NCI-H146 (cell line): ENCODE data around the gene TNRC18.
"Not testable (repeated sequence)": the region's sequence is repeated elsewhere in the genome, so short reads cannot be mapped to it uniquely, and the experiment has no call there.

Source experiments
- DNase-seq: peaks from one replicate; lab custom pipeline; 2025; lab: John Stamatoyannopoulos, UW

TNRC18 gene

DNA sequence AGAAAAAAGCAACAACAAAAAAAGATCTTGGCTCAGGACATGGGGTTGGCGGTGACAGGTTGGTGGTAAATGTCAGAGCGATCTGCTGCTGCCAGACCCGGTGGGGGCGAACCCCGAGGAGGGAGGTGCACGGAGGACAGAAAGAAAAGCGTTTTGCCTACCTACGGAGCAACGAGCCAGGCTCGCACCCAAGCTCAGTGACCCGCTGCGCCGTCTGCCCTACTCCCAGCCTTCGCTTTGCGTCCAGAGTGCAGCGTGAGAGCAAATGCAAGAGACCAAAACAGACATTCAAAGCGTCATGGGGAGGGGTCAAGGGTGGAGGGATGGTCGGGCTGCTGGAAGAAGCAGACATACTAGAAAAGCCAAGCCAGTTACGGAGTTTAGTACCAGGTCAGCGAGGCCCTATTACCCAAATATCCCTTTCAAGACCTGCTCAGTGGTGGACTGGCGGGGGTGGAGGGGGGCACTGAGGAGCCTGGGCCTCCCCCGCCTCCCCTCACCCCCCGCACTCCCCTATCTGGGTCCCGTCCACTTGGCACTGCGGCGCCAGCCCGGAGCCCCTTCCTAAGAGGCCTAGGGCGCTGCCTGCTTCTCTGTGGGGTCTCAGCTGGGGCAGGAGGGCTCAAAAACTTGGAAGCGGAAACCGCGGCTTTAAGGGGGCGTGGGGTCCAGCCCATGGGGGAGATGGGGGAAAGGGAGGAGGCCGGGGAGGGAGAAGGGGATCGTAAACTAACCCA, 74.0 kb downstream of the TNRC18 start:
- no peak for DNase-seq

DNA sequence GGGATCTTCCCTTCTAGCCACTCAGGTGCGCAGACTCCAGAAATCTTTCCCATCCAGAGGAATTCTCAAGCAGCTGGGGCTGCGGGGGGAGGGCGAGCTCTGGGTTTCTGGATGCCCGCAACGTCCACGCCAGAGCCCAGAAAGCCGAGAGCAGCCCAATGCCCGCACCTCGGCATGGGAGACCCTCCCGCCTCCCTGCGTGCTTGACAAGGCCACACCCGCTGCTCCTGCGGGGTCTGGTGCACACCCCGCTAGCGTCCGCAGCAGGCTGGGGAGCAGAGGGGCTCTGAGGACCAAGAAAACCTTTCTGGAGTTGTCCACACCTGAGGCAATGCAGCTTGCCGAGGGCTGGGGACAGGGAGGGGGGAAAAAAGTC, 74.6 kb downstream of the TNRC18 start:
- no peak for DNase-seq

DNA sequence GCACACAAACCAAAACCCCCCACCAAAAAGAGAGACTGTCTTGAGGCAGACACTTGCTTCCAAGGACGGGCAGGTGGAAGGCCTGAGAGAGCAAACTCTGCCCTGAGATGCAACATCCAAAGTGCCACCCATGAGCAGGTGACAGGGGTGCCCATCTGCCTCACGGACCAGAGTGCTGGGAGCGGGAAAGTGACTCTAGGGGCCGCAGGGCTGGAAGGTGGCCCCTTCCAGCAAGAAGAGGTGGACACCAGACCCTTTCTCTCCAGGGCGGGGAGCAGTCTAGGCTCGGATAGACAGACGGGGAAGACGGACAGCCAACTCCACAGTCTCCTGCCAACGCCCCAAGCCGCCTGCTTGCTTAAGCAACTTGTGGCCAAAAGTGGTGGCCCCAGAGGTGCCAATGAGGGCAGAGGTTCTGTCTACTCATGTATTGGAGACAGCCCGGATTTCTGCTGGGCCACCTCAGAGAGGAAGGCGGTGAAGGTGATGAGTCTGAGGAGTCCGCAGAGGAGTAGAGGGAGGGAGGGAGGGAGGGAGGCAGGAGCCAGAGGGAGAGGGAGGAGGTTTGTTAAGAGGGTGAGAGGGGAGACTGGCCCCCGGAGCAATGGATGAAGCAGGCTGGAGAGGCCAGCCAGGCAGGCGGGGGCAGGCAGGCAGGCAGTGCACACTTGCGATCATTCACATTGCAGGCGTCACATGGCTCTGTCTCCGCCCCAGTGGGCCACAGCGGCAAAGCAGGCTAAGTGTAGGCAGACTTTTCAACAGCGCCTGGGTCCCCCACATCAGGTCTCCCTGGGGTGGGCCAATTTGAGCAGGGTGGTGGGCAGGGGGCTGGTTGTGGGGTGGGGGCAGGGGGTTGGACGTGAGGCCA, 75.3 kb downstream of the TNRC18 start:
- DNase-seq: no peak

DNA sequence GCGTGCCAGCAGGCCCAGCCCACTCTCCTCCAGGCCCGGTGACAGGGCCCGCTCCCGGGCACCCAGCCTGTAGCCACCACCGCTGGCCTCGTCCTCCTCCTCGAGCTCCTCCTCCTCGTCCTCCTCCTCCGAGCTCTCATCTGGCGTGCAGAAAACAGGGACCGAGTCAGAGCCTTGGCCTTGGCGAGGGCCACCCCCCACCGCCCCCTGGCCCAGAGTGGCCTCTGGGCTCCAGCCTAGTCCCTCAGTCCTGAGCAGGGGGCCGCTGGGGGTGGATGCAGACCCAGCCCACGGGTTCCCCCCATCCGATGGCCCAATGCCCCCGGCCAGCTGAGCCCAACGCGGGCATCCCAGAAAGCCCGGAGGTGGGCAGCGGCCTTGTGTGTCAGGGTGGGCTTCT, 78.0 kb downstream of the TNRC18 start:
- DNase-seq: no peak

DNA sequence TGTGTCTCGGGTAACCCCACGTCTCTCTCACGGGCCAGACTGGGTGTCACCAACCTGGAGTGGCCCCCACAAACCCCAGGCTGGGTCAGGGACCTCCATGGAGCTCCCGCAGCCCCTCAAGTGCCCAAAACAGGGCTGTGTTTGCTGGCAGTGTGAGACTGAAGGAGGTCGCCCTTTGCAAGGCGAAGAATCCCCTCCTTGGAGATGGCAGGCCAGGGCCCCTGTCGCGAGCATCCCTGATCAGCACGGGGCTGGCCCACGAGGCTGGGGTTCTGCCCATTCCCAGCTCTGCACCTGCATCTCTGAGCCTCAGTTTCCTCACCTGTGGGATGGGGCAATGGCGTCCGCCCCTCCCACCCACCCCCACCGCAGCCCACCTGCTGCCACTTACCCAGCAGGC, 78.5 kb downstream of the TNRC18 start:
- DNase-seq: no peak

DNA sequence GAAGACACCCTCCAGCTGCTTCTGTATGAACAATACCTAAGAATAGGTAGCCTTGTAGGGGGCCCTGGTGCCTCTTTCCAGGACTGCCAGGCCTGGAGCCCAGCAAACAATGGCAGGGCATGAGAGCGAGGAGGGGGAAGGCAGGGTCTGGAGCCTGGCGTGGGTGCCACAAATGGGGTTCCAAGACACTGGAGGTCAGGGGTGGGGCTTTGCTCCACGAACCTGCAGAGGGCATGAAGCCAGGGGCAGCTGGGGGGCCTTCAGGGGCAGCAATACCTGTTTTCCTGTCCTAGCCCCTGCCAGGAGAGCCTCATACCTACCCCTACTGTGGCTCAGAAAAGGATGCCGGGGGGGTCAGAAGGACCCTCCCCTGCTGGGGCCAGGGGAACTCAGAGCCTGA, 79.3 kb downstream of the TNRC18 start:
- DNase-seq: no peak

DNA sequence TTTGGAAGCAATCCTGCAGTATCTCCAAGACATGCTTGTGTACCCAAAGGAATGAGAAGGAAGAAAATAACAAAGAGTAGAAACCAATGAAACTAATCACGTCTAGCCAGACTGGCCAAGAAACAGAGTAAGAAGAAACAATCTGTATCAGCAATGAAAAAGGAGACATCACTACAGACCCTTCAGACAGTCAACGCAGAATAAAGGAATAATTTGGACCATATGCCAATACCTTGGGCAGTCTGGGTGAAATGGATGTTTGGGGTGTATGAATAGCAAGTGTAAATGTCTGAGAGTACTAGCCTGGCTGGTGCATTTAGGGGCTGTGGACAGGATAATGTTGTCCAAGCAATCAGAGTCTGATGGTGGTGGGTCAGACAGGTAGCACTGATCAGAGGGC, 79.8 kb downstream of the TNRC18 start:
- no peak for DNase-seq

DNA sequence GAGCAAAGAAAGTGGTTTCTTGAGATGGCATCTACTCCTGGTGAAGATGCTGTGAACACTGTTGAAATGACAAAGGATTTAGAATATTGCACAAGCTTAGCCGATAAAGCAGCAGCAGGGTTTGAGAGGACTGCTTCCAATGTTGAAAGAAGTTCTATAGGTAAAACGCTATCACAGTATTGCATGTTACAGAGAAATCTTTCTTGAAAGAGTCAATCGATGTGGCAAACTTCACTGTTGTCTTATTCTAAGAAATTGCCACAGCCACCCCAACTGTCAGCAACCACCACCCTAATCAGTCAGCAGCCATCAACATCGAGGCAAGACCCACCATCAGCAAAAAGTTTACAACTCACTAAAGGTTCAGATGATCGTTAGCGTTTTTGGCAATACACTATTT, 81.0 kb downstream of the TNRC18 start:
- DNase-seq: no peak

DNA sequence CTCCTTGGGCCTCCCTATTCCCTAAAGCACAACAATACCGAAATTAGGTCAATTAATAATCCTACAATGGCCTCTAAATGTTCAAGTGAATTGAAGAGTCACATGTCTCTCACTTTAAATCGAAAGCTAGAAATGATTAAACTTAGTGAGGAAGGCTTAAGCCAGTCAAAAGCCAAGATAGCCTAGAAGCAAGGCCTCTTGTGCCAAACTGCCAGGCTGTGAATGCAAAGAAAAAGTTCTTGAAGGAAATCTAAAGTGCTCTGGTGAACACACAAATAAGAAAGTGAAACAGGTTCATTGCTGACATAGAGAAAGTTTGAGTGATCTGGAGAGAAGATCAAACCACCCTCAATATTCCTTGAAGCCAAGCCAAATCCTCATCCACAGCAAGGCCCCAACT, 83.7 kb downstream of the TNRC18 start:
- no peak for DNase-seq

DNA sequence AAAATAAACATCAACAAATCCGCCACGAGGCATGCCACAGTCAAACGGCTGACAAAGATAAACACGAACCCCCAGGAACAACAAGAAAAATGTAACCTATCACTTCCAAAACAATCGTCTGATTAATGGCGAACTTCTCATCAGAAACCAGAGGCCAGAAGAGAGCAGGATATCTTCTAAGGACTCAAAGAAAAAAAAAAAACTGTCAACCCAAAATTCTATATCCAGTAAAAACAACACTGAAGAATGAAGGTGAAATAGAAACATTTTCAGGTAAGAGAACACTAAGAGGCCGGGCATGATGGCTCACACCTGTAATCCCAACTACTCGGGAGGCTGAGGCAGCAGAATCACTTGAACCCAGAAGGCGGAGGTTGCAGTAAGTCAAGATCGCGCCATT, 86.6 kb downstream of the TNRC18 start:
- DNase-seq: no peak

DNA sequence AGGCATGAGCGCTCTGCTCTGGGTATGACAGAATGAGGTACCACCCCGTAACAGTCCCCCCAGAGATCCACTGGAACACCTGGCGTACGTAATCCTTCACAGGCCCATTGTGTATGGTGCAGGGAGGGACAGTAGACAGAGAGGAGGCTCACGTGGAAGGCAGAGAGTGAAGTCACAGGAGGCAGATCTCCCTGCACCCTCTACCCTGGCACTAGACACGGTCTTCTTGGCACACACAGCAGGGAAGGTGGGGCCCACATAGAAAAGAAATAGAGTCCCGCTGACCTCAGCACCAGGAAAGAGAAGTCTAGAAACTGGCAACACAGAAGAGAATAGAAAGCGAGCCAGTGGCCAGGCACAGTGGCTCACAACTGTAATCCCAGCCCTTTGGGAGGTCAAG, 89.0 kb downstream of the TNRC18 start:
- DNase-seq: no peak

DNA sequence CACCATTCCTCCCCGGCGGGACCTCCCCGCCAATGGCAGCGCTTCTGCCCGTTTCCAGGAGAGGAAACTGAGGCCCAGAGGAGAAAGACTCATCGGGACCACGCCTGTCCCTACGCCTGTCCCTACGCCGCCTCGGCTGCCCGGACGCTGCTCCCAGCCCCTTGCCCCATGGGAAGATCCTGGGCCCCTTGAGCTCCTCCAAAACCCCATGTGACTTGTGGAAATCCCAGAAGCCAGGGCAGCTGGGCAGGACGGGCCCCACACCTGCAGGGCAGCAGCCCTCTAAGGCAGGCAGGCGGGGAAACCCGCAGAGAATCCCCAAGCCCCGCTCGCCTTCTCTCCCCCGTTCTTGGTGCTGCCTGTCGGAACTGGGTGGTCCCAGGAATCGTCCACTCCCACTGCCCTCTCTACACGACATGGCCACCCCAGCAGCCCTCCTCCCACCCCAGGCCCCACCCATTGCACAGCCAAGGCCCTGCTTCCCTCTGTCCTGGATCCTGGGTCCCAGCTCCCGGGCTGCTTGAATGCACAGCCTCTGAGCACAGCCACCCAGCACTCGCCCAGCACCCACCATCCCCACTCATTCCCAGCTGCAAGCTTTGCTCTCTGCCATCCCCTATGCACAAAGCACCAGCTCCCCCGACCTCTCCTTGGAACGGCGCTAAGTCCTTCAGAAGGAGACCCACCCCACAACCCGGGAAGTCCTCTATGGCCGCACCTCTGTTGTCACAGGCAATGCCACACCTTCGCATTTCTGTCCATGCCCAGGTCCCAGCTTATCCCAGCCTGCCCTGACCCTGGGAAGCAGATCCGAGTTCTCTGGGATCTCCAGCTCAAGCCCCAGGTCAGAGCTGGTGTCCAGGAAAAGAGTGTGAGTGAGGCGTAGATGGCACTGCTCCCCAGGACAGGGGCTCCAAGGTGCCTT, 90.3 kb downstream of the TNRC18 start:
- DNase-seq: no peak

DNA sequence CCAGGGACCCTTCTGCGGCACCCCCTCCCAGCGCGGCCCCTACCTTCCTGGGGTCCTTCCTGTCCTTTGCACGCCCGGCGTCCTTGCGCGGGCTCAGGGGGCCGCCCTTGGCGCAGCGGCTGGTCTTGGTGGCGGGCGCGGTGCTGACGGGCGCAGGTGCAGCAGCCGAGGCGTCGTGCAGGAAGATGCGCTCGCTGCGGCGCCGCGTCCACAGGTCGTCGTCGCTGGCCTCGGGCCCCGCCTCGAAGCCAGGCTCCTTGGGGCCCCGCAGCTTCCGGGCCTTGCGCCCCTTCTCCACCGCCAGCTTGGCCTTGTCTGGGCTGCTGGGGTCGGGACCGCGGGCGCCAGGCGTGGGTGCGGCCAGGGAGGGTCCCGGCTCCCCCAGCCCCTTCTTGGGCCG, 91.1 kb downstream of the TNRC18 start:
- no peak for DNase-seq

DNA sequence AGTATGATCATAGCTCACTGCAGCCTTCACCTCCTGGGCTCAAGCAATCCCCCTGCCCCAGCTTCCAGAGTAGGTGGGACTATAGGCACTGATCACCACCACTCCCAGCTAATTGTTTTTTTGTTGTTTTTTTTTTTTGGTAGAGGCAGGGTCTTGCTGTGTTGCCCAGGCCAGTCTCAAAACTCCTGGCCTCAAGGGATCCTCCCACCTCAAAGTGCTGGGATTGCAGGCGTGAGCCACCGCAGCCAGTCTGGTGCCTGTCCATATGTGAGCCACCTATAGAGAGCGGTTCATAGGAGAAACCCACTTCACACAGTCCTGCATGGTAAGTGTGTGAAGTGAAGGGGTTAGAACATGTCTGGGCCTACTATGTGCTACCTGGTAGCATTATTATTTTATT, 93.3 kb downstream of the TNRC18 start:
- DNase-seq: no peak

DNA sequence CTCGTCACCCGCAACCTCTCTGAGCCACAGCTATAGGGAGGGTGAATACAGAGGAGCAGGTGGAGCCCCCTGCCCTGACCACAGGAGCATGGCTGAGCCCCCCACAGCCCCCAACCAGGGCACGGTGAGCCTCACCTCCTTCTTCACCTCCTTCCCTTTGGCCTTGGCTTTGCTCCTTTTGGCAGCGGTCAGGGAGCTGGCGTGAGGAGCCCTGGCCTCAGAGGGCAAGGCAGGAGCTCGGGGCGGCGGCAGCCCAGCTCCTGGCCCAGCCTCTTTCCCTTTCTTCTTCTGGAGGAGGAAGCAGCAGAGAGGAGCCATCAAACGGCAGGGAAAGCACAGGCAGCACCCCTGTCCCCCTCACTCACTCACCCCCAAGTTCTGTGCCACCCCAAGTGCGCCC, 98.7 kb downstream of the TNRC18 start:
- no peak for DNase-seq

DNA sequence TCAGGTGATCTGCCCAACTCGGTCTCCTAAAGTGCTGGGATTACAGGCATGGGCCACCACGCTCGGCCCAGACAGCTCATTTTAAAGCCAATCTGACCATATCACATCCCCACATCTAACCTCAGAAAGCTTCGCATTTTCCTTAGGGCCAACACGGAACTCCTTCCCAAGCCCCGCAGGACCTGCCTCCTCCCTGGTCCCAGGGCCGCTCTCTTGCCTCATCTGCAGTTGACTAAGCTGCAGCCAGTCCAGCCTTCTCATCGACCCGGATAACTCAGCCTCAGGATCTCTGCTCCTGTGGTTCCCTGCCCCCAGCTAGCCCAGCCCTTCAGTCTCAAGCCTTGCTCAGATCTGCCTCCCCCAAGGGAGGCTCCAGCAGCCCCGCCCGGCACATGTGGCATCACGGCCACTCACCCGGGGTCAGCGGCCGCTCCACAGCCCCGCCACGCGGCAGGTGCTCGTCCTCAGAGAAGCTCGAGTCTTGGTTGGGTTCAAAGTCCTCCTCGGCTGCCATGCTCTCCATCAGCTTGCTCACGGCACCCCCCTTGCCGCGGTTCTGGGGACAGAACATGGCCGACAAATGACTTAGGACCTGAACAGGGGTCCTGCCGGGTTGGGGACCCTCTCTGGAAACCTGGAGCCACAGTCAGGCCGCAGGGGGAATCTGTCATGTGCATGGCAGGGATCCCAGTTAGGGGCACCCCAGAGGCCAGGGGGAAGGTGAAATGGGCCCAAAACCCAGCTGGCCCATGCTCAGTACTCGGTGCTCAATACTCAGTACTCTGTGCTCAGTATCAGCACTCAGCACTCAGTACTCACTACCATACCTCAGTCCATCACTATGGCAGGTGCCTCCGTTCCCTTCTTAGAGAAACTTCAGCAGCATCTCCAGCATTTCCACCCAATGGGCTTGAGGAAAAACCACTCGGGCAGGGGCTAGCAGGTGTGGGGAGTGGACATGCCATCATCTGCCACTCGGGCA, 99.5 kb downstream of the TNRC18 start:
- DNase-seq: not testable (repeated sequence)

DNA sequence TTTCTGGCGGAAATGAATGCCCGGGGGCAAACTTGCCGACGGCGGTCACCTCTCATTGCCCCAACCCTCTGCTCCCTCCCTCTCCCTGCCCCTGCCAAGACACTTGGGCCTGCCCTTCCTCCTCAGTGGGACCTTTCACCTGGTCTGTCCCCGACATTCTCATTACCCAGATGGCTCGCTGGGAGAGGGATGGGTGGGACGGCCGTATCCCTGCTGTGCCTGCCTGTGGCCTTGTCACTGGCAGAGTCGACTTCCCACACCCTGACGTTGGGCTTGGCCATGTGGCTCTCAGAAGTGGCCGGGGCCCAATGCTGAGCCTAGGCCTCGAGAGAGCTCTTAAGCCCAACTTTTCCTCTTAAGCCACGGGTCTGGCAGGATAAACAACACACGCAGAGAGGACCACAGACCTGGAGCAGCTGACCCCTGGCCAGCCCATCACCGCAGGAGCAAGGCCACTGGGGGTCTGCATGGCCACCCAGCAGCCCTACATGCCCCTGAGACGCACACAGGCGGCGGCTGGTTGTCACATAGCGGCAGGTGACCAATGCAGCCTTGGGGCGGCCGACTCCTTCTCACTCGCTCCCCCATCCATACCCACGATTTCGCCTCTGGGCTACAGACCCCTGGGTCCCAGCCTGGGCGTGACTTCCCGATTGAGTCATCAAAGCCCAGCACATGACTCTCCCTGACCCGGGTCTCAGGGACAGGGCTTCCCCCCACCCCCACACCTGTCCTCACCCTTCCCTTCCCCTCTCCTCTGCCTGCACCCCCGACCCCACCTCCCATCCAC, 100.8 kb downstream of the TNRC18 start:
- DNase-seq: no peak

DNA sequence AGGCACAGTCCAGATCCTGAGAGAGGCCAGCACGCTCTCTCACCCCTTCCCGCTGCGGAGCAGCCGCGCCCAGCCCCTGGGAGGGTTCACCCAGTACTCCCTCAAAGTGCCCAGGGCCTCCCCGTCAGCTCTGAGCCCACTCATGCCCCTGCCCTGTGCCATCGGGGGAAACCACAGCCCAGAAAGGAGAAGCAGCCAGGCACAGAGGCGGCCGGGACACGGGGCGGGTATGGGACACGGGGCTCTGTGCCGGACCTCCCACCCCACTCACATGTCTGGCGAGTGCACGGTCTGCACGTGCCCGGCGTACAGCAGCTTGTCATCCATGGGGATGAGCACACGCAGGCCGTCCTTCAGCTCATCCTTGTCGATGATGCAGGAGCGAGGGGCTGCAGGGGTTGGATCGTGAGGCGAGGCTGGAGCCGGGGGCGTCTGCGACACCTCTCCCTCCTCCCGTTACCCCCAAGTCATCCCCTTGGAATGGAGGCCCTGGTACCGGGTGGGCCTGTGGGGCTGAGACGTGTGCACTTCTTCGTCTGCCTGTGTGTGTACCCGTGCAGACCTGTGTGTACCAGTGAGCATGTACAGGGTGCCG, 102.7 kb downstream of the TNRC18 start:
- no peak for DNase-seq

DNA sequence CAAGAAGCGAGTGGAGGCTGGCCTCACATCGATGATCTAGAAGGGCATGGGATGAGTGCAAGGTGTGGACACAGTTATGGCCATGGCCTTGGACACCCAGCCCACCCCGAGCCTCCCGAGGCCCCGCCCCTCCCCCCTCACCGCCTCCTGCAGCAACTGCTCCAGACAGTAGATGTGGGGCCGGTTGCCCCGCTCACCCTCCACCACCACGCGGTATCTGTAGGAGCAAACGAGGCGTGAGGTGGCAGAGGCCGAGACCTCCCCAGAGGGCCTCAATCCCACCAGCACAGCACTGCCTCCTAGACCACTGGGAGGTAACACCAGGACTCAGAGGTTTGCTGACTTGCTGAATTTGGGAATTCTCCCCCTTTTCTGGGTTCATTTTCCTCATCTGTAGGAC, 103.2 kb downstream of the TNRC18 start:
- DNase-seq: no peak

DNA sequence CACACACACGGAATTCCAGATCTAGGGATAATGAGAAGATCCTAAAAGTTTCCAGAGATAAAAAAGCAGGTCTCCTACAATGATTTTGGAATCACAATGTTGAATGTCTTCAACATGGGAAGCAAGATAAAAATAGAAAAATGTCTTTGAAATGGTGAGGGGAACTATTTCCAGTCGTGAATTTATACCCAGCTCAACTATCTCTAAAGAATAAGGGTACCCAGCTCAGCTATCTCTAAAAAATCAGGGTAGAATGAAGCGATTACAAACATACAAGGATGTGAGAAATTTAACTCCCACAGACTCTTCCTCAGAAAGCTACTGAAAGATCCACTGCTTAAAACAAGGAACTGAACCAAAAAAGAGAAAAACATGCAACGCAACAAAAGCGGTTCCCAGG, 105.0 kb downstream of the TNRC18 start:
- DNase-seq: not testable (repeated sequence)
